HepG2 (cell line): ENCODE results near the gene FAM219A. TPM values are rescaled to one million over a fixed set of nuclear protein-coding genes. Genes with fewer than 3 reads are reported as not detected.

Experiments used
- CCAR2 ChIP-seq: fragments of 200-400 bp; formaldehyde crosslinking; optimal IDR thresholded peaks from 2 replicates; pipeline ENCODE3; 2018; ENCODE audit warnings: low read depth, mild to moderate bottlenecking, low read length, moderate library complexity
- DPF2 ChIP-seq: sonication (generic); formaldehyde crosslinking; IDR thresholded peaks from 2 replicates; pipeline ENCODE4 v1.4.0; 2020; ENCODE audit warnings: mild to moderate bottlenecking, low read depth, missing genetic modification reagents, borderline replicate concordance
- JUN ChIP-seq: sonication (generic); formaldehyde crosslinking; IDR thresholded peaks from 2 replicates; pipeline ENCODE4 v1.4.0; 2020; ENCODE audit warnings: mild to moderate bottlenecking, missing genetic modification reagents
- KDM5A ChIP-seq: fragments of 200-600 bp; sonication (generic); IDR thresholded peaks from 2 replicates; pipeline ENCODE4 v1.7.0; 2018; ENCODE audit warnings: antibody characterized with exemption, mild to moderate bottlenecking, low read length, borderline replicate concordance
- MAZ ChIP-seq, 2 experiments: sonication (generic) in 1 of 2; formaldehyde crosslinking in 1 of 2; IDR thresholded peaks; 2 replicates each; pipeline versions ENCODE4 v1.5.0 to v1.6.1; 2012 to 2020; ENCODE audit warnings: low read depth in 2 of 2, mild to moderate bottlenecking in 2 of 2, borderline replicate concordance in 1 of 2, improper control_type of control experiment in 1 of 2, low read length in 1 of 2, missing genetic modification reagents in 1 of 2, moderate library complexity in 1 of 2
- RAD21 ChIP-seq: fragments of 450-650 bp; formaldehyde crosslinking; IDR thresholded peaks from 2 replicates; pipeline ENCODE4 v1.5.0; 2020; ENCODE audit warnings: mild to moderate bottlenecking
- TBX2 ChIP-seq: sonication (generic); formaldehyde crosslinking; IDR thresholded peaks from 2 replicates; pipeline ENCODE4 v1.5.0; 2020; ENCODE audit warnings: missing genetic modification reagents, mild to moderate bottlenecking, borderline replicate concordance
- TCF7L2 ChIP-seq: IDR thresholded peaks from 2 replicates; pipeline ENCODE4 v1.6.1; 2011; ENCODE audit warnings: mild to moderate bottlenecking, low read depth, low read length, moderate library complexity
- ZNF558 ChIP-seq: sonication (generic); formaldehyde crosslinking; IDR thresholded peaks from 2 replicates; pipeline ENCODE4 v1.9.0; 2022; ENCODE audit warnings: mild to moderate bottlenecking, missing genetic modification reagents, borderline replicate concordance
- polyA plus RNA-seq, 8 experiments: library from polyadenylated mRNA; depleted of rRNA in 3 of 8; stranded (reverse) in 7 of 8; unstranded in 1 of 8; fragments of >200 nt; fragmentation: Illumina TruSeq in 4 of 8; extraction: Trizol in 4 of 8; gene quantifications; 2 replicates each; pipeline versions ENCODE4 v1.2.1 to v1.2.3, GENCODE V29; 2011 to 2016; ENCODE audit warnings: low read depth in 4 of 8, missing spikeins in 1 of 8, mixed read lengths in 1 of 8; ENCODE audit not compliant: insufficient read depth in 1 of 8
- total RNA-seq, 5 experiments: library from RNA; depleted of rRNA; stranded (reverse); fragments of >200 nt; fragmentation: Illumina TruSeq; extraction: Trizol; gene quantifications; 2 replicates each; pipeline ENCODE4 v1.2.3, GENCODE V29; 2016; ENCODE audit warnings: low read depth in 1 of 5
- TF ChIP-seq, protein P1 (sequence below): sonication (generic); formaldehyde crosslinking; IDR thresholded peaks from 2 replicates; pipeline ENCODE4 v1.4.0; 2020; ENCODE audit warnings: missing genetic modification reagents, mild to moderate bottlenecking, borderline replicate concordance
- TF ChIP-seq, protein P2 (sequence below): sonication (generic); formaldehyde crosslinking; IDR thresholded peaks from 2 replicates; pipeline ENCODE4 v1.4.0; 2020; ENCODE audit warnings: missing genetic modification reagents
- TF ChIP-seq, protein P3 (sequence below): sonication (generic); formaldehyde crosslinking; IDR thresholded peaks from 2 replicates; pipeline ENCODE4 v1.4.0; 2020; ENCODE audit warnings: missing genetic modification reagents, borderline replicate concordance
- TF ChIP-seq, protein P4 (sequence below), 2 experiments: fragments of 450-650 bp in 1 of 2; sonication (generic) in 1 of 2; formaldehyde crosslinking in 1 of 2; IDR thresholded peaks; 2 replicates each; pipeline versions ENCODE4 v1.6.1 to v1.8.0; 2016 to 2022; ENCODE audit warnings: antibody characterized with exemption in 1 of 2, mild to moderate bottlenecking in 1 of 2, missing genetic modification reagents in 1 of 2

The FAM219A gene
- total and polyA plus RNA-seq, 2 of the 13 experiments (the other 11 are each of a cell fraction or from before 2014, with no cell fraction given), result 3.9 to 6.4 TPM

DNA sequence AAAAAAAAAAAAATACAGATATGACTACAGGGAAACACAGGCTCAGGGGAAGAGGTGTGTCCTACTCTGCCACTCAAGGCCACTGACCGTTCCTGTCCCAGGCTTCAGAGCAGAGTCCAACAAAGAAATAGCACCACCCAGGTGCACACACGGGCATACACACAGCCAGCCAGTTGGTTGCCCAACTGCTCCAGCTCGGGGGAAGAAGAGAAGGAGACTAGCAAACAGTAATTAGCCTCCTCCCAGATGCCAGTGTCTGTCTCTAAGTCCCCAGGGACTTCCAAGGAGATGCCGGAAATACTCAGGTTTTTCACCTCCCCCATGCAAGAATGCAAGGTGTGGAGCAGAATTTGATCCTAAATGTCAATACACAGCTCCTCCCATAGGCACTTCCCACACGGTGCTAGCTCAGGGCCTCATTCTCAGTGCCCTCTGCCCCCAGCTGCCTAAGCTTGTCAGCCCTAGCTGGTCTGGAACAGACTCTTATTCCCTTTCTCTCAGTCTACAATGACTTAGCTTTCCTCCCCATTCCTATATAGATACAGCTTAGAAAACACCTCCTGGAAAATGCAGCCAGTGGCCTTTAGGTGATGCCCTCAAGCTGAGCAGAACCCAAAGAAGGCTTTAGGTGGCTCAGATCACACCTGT lies 83.3 kb downstream of the FAM219A start (continued):
- TF ChIP-seq, protein P1, sequence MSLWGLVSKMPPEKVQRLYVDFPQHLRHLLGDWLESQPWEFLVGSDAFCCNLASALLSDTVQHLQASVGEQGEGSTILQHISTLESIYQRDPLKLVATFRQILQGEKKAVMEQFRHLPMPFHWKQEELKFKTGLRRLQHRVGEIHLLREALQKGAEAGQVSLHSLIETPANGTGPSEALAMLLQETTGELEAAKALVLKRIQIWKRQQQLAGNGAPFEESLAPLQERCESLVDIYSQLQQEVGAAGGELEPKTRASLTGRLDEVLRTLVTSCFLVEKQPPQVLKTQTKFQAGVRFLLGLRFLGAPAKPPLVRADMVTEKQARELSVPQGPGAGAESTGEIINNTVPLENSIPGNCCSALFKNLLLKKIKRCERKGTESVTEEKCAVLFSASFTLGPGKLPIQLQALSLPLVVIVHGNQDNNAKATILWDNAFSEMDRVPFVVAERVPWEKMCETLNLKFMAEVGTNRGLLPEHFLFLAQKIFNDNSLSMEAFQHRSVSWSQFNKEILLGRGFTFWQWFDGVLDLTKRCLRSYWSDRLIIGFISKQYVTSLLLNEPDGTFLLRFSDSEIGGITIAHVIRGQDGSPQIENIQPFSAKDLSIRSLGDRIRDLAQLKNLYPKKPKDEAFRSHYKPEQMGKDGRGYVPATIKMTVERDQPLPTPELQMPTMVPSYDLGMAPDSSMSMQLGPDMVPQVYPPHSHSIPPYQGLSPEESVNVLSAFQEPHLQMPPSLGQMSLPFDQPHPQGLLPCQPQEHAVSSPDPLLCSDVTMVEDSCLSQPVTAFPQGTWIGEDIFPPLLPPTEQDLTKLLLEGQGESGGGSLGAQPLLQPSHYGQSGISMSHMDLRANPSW, result 0 out of 2 replicates have a peak, but pooled peaks have one; percentile 62
- TF ChIP-seq RAD21 (CRISPR knock-in tag) (peak; percentile 68), KDM5A (no peak), JUN (CRISPR knock-in tag) (no peak), ZNF558 (CRISPR knock-in tag) (no peak), MAZ (IDR thresholded peaks at IDR 0.05; ENCODE audit: borderline replicate concordance, low read depth, low read length) (no peak), MAZ (CRISPR knock-in tag; IDR thresholded peaks at IDR 0.05; ENCODE audit: low read depth) (peak; percentile 77), TCF7L2 (no peak), DPF2 (CRISPR knock-in tag) (peak; percentile 58), CCAR2 (no peak), TBX2 (CRISPR knock-in tag) (peak; percentile 92)
- TF ChIP-seq, protein P2, sequence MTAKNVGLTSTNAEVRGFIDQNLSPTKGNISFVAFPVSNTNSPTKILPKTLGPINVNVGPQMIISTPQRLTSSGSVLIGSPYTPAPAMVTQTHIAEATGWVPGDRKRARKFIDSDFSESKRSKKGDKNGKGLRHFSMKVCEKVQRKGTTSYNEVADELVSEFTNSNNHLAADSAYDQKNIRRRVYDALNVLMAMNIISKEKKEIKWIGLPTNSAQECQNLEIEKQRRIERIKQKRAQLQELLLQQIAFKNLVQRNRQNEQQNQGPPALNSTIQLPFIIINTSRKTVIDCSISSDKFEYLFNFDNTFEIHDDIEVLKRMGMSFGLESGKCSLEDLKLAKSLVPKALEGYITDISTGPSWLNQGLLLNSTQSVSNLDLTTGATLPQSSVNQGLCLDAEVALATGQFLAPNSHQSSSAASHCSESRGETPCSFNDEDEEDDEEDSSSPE, result no peak
- TF ChIP-seq, protein P3, sequence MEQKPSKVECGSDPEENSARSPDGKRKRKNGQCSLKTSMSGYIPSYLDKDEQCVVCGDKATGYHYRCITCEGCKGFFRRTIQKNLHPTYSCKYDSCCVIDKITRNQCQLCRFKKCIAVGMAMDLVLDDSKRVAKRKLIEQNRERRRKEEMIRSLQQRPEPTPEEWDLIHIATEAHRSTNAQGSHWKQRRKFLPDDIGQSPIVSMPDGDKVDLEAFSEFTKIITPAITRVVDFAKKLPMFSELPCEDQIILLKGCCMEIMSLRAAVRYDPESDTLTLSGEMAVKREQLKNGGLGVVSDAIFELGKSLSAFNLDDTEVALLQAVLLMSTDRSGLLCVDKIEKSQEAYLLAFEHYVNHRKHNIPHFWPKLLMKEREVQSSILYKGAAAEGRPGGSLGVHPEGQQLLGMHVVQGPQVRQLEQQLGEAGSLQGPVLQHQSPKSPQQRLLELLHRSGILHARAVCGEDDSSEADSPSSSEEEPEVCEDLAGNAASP, result peak; percentile 74
- TF ChIP-seq, protein P4, sequence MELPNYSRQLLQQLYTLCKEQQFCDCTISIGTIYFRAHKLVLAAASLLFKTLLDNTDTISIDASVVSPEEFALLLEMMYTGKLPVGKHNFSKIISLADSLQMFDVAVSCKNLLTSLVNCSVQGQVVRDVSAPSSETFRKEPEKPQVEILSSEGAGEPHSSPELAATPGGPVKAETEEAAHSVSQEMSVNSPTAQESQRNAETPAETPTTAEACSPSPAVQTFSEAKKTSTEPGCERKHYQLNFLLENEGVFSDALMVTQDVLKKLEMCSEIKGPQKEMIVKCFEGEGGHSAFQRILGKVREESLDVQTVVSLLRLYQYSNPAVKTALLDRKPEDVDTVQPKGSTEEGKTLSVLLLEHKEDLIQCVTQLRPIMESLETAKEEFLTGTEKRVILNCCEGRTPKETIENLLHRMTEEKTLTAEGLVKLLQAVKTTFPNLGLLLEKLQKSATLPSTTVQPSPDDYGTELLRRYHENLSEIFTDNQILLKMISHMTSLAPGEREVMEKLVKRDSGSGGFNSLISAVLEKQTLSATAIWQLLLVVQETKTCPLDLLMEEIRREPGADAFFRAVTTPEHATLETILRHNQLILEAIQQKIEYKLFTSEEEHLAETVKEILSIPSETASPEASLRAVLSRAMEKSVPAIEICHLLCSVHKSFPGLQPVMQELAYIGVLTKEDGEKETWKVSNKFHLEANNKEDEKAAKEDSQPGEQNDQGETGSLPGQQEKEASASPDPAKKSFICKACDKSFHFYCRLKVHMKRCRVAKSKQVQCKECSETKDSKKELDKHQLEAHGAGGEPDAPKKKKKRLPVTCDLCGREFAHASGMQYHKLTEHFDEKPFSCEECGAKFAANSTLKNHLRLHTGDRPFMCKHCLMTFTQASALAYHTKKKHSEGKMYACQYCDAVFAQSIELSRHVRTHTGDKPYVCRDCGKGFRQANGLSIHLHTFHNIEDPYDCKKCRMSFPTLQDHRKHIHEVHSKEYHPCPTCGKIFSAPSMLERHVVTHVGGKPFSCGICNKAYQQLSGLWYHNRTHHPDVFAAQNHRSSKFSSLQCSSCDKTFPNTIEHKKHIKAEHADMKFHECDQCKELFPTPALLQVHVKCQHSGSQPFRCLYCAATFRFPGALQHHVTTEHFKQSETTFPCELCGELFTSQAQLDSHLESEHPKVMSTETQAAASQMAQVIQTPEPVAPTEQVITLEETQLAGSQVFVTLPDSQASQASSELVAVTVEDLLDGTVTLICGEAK (IDR thresholded peaks at IDR 0.05), result no peak
- TF ChIP-seq, protein P4 (CRISPR knock-in tag; IDR thresholded peaks at IDR 0.05), result peak; percentile 52; the same call in 1 of the 2 replicates
